ENCODE measurements around the gene TMEM225. TPM values are rescaled to one million over a fixed set of nuclear protein-coding genes. Genes with fewer than 3 reads are reported as not detected.

The TMEM225 gene
- total and polyA plus RNA-seq, 2 donors (not counting 1 experiment from before 2014, with no cell fraction given), result not detected

DNA sequence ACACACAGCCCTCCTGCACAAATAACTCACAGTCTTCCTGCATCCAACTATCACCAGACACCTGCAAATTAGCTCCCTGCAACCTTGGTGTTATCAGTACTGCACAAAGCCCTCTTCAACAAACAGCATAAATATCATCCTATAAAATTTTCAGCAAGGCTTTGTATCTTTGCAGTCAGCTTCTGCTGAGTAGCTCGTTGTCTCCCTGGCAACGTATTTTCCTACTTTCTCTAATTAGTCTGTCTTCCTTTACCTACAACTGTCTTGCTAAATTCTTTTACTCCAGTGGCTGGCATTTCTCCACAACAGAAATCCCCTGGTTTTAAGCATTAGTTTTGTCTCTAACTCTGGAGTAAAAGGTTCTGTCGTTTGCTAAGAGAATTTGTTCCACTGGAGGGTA lies 20.4 kb upstream of the TMEM225 start:
- Histone ChIP-seq H3K4me2 (ENCODE audit: extremely low read depth, insufficient read depth, low read length) (no peak overlapping the region), H3K79me2 (ENCODE audit: control insufficient read depth, insufficient read depth, low read length) (no peaks in the 10 kb centered on the region), H3K27ac (ENCODE audit: insufficient read depth, low read length) (no peak overlapping the region), H3K4me1 (ENCODE audit: control insufficient read depth, extremely low read depth, insufficient read depth, low read length) (no peaks in the 10 kb centered on the region), H3K36me3 (ENCODE audit: control insufficient read depth, insufficient read depth, low read length) (no peaks in the 10 kb centered on the region), H3K9me3 (ENCODE audit: control insufficient read depth, insufficient read depth, low read depth, low read length) (no peaks in the 10 kb centered on the region), H2AFZ (ENCODE audit: low read length) (no peak overlapping the region), H4K20me1 (ENCODE audit: control insufficient read depth, extremely low read depth, insufficient read depth, low read length) (no peaks in the 10 kb centered on the region), H3K9ac (ENCODE audit: insufficient read depth, low read length) (no peak overlapping the region), H3K27me3 (ENCODE audit: control insufficient read depth, insufficient read depth, low read length) (no peaks in the 10 kb centered on the region), H3K4me3 (replicated peaks in 1 of 4; ENCODE audit: control extremely low read depth in 1 of 4, insufficient read depth in 1 of 4, low read depth in 3 of 4, low read length in 4 of 4) (no peak overlapping the region)
- DNase-seq (ENCODE audit: low read depth in 2 of 2), result no peak
- no peak for TF ChIP-seq EZH2 (IDR thresholded peaks at IDR 0.05; ENCODE audit: low read length, missing control alignments)
- TF ChIP-seq, protein P1, sequence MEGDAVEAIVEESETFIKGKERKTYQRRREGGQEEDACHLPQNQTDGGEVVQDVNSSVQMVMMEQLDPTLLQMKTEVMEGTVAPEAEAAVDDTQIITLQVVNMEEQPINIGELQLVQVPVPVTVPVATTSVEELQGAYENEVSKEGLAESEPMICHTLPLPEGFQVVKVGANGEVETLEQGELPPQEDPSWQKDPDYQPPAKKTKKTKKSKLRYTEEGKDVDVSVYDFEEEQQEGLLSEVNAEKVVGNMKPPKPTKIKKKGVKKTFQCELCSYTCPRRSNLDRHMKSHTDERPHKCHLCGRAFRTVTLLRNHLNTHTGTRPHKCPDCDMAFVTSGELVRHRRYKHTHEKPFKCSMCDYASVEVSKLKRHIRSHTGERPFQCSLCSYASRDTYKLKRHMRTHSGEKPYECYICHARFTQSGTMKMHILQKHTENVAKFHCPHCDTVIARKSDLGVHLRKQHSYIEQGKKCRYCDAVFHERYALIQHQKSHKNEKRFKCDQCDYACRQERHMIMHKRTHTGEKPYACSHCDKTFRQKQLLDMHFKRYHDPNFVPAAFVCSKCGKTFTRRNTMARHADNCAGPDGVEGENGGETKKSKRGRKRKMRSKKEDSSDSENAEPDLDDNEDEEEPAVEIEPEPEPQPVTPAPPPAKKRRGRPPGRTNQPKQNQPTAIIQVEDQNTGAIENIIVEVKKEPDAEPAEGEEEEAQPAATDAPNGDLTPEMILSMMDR (conservative IDR thresholded peaks at IDR 0.05 in 1 of 2, IDR thresholded peaks at IDR 0.05 in 1 of 2; ENCODE audit: low read depth in 1 of 2, low read length in 2 of 2), result no peak

DNA sequence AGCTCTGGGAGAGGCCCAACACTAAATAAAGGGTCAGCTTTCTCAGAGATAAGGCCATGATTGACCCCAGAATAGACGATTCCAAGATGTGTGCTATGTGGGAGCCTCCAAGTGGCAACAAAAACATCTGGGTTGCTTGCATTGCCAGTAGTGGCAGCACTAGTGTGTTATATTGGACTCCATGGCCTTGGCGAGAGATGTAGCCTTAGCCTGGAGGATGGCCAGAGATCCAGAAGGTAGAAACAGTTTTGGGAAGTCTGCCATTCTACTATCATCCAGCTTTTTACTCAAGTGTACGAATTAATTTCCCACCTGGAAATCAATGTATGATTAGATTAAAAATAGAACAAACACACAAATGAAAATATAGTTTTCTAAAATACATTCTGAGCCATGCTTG lies 19.5 kb upstream of the TMEM225 start:
- Histone ChIP-seq H3K9ac (ENCODE audit: insufficient read depth, low read length) (no peak overlapping the region), H3K79me2 (ENCODE audit: control insufficient read depth, insufficient read depth, low read length) (no peaks in the 10 kb centered on the region), H3K9me3 (ENCODE audit: control insufficient read depth, insufficient read depth, low read depth, low read length) (no peaks in the 10 kb centered on the region), H3K4me3 (replicated peaks in 1 of 4; ENCODE audit: control extremely low read depth in 1 of 4, insufficient read depth in 1 of 4, low read depth in 3 of 4, low read length in 4 of 4) (no peak overlapping the region), H3K4me2 (ENCODE audit: extremely low read depth, insufficient read depth, low read length) (no peak overlapping the region), H2AFZ (ENCODE audit: low read length) (no peak overlapping the region), H4K20me1 (ENCODE audit: control insufficient read depth, extremely low read depth, insufficient read depth, low read length) (no peaks in the 10 kb centered on the region), H3K27ac (ENCODE audit: insufficient read depth, low read length) (no peak overlapping the region), H3K36me3 (ENCODE audit: control insufficient read depth, insufficient read depth, low read length) (no peaks in the 10 kb centered on the region), H3K4me1 (ENCODE audit: control insufficient read depth, extremely low read depth, insufficient read depth, low read length) (no peaks in the 10 kb centered on the region), H3K27me3 (ENCODE audit: control insufficient read depth, insufficient read depth, low read length) (no peaks in the 10 kb centered on the region)
- TF ChIP-seq EZH2 (IDR thresholded peaks at IDR 0.05; ENCODE audit: low read length, missing control alignments), result no peak
- TF ChIP-seq, protein P1 (conservative IDR thresholded peaks at IDR 0.05 in 1 of 2, IDR thresholded peaks at IDR 0.05 in 1 of 2; ENCODE audit: low read depth in 1 of 2, low read length in 2 of 2), result no peak
- no peak for DNase-seq (ENCODE audit: low read depth in 2 of 2)

DNA sequence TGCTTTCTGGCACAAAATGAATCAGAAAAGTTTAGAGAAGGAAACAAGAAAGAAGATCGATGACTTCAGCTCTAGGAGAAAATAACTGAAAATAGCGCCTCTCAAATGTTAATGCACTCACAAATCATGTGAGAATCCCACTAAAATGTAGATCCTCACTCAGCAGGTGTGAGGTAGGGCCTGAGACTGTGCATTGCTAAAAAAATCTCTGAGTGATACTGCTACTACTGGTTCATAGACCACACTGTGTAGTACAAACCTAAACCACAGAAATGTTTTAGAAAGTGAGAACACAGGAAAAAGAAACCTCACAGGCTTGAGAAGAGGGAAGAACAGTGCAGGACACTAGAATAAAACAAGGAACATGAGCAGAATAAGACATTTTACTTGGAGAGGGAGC lies 18.5 kb upstream of the TMEM225 start:
- Histone ChIP-seq H3K9me3 (ENCODE audit: control insufficient read depth, insufficient read depth, low read depth, low read length) (no peaks in the 10 kb centered on the region), H3K4me3 (replicated peaks in 1 of 4; ENCODE audit: control extremely low read depth in 1 of 4, insufficient read depth in 1 of 4, low read depth in 3 of 4, low read length in 4 of 4) (no peak overlapping the region), H3K4me1 (ENCODE audit: control insufficient read depth, extremely low read depth, insufficient read depth, low read length) (no peaks in the 10 kb centered on the region), H3K4me2 (ENCODE audit: extremely low read depth, insufficient read depth, low read length) (no peak overlapping the region), H3K79me2 (ENCODE audit: control insufficient read depth, insufficient read depth, low read length) (no peaks in the 10 kb centered on the region), H3K9ac (ENCODE audit: insufficient read depth, low read length) (no peak overlapping the region), H3K27ac (ENCODE audit: insufficient read depth, low read length) (no peak overlapping the region), H3K36me3 (ENCODE audit: control insufficient read depth, insufficient read depth, low read length) (no peaks in the 10 kb centered on the region), H2AFZ (ENCODE audit: low read length) (no peak overlapping the region), H4K20me1 (ENCODE audit: control insufficient read depth, extremely low read depth, insufficient read depth, low read length) (no peaks in the 10 kb centered on the region), H3K27me3 (ENCODE audit: control insufficient read depth, insufficient read depth, low read length) (no peaks in the 10 kb centered on the region)
- DNase-seq (ENCODE audit: low read depth in 2 of 2), result no peak
- TF ChIP-seq EZH2 (IDR thresholded peaks at IDR 0.05; ENCODE audit: low read length, missing control alignments), result no peak
- TF ChIP-seq, protein P1 (conservative IDR thresholded peaks at IDR 0.05 in 1 of 2, IDR thresholded peaks at IDR 0.05 in 1 of 2; ENCODE audit: low read depth in 1 of 2, low read length in 2 of 2), result no peak

All from fibroblast of lung (primary cell).